ENCODE data around the gene CES2.

The CES2 gene

DNA sequence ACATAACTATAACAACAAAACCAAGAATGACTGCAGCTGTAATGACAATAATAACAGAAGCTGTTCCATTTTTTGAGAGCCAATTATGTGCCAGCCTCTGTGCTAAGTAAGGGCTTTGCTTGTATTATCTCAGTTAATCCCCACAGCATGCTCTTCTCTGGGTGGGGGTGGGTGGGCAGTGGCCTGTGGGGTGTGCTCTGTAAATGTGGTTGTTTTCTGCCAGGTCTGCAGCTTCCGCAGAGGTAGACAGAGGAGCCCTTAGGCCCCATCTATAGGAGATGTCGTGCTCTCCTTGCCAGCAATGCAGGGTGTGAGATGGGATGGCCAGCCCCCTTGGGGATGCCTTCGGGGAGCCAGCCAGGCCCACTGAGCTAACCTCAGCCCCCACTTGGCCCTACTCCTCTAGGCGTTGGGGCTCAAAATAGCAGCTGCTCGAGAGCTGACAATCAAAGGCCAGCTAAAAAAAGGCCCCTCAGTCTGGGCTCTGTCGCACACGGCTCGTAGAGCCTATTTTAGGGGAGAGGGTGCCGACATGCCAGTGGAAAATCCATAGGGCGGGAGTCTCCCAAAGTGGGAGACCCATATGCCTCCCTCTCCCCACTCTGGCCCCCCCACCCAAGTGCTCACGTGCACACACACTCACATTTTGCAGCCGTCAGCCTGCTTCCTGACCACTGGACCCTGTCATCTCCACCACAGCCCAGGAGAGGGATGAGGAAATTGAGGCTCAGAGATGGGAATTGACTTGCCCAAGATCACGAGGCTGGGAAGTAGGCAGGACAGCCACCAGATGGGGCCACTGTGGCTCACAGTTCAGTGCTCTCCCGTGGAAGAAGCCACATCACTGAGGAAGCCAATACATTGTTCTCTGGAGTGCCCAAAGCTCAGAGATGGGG is 32.4 kb upstream of the CES2 start:
- no peak for DNase-seq

DNA sequence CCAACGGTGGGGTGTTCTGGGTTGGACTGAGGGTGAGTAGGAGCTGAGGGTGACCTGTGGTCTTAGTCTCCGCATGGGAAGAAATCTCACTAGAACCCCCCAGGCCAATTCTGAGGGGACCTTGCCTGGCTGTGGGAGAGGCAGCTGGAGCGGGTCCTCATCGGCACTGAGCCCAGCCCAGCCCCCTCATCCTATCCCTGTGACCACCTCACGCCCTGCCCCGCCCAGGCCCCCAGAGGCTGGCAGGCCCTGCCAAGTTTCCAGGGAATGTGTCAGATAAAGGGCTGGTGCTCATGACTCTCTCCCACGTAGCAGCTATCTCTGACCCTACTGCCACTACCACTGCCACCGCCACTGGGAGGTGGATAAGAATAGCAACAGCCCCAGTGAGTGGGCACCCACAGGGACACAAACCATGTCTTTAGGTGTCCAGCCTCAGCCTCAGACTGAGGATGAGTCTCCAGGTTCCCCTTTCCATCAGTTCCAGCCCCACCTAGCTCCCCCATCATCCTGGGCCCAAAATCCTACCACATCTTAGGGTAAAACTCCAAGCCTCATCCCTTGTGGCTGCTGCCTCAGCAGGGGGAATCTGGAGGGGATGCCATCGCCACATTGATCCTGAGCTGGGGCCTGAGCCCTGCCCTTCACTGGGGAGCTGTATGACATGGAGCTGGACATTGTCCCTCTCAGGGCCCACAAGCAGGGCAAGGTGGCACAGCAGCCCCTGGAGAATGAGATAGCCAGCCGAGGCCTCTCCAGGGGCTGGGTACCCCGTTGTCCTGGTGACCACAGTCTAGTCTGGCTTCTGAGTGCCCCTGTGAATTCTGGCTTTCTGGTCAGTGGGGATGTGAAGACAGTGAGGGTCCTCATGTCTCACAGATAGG is 31.5 kb upstream of the CES2 start:
- no peak for DNase-seq

DNA sequence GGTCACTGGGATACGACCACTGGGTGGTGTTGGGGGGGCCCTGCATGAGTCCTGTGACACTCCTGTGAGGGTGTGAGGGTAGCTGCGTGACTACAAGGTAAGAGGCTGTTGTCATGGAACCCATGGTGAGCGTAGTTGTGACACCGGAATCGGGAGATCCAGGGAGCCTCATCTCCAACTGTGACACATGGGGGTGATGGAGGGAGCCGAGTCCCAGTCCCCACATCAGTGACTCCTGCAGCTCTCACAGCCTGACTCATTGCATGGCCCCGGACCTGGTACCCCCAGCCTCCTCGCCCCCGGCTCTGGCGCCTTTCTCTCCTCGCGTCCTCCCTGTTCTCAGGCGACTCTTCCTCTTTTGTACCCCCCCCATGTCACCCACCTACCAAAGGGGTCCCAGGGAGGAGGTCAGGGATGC is 30.9 kb upstream of the CES2 start:
- no peak for DNase-seq

DNA sequence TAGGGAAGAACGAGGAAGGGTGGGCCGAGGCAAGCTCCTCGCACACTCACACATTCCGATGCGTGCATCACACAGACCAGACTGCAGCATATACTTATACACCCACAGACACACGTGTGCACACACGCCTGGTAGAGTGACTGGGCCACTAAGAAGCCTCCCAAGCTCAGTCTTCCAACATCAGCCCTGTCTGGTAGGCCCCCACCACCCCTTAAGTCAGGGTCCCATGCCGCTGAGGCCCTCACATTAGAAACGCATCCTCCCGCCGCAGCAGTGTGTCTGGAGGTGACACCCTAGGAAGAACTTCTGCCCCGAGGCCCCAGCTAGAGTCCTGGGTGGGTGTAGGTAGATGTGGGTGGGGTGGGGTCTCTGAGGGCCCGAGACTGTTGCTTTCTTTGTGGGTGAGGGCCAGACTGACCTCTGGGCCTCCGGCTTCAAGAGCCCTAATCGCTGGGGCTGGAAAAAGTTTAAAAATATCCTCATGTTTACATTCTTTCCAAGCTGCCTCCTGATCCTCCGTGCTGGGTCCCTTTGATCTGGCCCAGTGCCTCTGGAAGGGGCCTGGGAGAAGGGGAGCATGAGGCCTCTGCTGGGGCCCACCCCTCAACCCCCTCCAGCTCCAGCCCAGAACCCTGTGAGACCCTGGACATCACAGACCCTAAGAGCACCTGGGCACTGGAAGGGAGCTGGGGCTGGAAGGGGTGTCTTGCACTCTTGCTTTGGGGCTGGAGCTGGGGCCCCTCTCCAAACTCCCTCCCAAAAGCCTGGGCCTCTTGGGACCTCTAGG is 30.3 kb upstream of the CES2 start:
- no peak for DNase-seq

DNA sequence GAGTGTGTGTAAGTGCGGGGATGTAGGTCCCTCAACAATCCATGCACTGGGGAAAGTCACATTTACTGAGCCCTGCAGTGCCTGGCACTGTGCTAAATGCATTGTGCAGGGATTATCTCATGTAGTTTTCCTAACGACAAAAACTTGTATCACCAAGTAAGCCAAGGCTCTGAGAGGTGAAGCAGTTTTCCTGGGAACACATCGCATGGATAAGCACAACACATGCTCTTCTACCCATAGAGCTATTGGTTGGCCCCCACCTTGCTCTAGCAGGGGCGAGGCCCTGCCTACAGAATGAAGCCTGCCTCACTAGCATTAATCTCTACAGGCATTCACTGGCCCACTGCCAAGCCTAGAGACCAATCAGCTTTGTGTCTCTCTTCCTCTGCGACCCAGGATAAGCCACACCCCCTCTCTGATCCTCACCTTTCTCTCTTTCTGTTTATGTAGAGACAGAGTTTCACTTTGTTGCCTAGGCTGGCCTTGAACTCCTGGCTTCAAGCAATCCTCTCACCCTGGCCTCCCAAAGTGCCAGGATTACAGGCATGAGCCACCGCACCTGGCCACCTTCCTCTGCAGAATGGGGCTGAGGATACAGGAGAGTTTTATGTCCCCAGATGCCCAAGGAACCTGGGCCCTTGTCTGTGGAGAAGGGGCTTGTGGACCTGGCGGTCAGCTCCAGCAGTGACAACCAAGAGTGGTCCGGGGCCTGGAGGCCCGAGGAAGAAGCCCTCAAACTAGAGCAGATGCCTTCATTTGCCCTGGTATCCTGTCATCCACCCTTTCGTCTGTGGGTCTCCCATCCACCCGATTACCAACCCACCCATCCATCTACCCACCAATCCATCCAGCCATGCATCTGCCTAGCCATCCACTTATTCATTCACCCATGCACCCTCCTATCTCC is 29.4 kb upstream of the CES2 start:
- DNase-seq, result peak; percentile 4

DNA sequence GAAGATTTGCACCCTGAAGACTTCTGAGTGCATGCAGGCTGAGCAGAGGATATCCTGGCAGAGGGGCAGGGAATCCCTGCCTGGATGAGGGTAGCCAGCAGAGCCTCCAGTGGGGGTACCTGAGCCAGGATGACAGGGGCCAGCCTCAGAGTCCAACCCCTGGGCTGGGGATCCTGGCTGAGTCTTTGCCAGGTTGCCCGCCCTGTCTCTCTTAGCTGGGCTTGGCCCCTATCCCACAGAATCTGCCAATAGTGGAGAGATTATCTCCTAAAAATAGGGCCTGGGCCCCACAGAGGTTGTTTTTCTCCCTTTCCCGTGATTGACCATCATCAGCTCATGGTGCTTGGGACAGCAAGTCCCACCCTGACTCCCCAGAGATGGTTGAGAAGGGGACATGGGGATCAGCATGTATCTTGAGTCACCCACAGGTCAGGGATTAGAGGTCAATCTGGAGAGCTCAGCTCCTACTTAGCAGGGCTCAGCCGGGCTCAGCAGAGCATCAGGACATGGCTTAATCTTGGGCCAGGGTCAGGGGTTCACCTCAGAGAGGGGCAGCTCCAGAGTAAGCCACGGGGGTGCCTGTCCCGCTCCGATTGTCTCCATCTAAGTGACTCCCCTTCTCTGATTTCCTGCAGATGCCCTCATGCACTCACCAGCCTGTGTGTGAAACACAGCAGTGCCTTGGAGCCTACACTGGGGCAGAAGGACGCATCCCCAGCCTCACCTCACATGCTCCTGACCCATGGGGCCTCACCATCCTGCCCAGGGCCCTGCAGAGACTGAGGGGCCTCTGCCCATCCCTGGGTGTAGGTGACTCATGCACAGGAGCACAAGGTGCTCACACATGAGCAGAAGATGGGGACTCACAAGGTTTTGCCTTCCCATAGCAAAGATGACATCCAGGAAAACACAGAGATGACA is 28.1 kb upstream of the CES2 start:
- DNase-seq, result no peak

DNA sequence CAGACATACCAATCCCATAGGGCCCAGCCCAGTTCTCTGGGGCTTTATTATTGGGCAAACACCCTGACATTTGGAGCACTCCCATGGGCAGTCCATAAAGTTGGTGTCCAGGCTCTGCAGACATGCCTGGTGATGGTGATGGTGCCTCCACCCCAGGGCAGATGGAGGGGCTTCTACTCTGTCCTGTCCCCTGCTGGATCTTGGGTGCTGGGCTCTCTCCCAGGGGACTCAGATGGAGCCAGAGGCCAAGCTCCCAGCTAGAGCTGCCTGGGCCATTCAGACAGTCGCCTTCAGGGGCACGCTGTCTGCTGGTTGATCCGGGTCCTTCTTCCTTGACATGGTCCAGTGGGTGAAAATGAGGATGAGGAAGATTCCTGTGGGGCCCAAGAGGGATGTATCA is 27.2 kb upstream of the CES2 start:
- no peak for DNase-seq

DNA sequence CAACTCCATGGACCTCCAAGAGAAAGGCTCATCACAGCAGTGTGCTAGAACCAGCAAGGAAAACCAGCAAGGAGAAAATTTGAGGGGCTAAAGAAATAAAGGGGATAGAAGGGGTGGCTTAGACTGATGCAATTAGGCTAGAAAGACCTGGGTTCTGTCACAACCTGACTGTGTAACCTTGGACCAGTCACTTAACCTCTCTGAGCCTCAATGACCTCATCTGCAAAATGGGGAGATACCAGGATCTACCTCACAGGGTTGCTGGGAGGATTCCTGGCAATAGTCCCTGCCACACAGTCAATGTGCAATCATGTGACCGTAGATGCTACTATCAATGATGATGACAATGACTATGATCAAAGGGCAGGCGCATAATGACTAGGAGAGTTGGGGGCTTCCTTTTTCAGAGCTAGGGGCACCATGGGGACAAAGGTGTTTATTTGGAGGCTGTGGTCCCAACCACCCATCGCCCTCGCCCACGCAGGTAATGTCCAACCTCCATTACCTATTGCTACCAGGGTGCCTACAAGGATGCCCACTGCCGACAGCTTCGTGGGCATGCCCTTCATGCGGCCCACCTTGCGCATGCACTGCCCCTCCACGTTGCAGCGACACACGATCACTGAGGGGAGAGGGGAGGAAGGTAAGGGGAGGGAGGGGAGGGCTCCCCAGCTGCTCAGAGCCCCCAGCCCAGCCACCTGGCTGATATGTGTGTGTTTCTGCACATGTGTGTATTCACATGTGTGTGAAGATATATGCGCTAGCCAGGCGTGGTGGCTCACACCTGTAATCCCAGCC is 26.4 kb upstream of the CES2 start:
- no peak for DNase-seq

DNA sequence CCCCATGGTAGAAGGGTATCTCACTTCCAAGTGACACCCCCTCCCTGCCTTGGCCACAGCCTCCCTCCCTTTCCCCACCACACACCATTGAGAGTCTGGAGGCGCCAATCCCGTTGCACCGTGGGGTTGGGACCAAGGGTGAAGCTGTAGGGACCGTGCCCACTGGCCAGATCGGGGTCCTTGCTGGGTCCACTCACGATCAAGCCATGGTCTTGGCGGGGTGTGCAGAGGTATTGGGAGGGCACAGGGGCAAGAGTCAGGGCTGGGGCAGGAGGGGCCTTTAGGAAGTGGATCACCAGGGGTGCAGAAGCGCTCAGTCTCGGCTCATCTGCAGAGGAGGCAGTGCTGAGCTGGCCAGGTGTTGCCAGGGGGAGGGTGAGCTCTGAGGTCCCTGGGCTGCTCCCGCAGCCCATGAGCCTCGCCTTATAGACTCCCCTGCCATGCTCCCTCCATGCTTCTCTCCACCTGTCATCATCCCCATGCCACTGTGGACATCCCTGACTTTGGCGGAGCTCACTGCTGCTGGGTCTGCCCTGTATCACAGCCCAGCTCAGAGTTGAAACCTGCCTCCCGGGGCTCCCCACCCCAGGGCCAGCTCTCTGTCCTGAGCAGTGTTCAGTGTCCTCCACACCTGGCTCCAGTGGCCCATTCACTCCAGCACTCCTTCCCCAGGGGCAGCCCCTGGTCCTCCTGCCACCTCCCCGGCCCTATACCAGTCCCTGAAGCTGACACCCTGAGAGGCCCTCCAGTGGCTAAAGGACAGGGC is 25.0 kb upstream of the CES2 start:
- no peak for DNase-seq

DNA sequence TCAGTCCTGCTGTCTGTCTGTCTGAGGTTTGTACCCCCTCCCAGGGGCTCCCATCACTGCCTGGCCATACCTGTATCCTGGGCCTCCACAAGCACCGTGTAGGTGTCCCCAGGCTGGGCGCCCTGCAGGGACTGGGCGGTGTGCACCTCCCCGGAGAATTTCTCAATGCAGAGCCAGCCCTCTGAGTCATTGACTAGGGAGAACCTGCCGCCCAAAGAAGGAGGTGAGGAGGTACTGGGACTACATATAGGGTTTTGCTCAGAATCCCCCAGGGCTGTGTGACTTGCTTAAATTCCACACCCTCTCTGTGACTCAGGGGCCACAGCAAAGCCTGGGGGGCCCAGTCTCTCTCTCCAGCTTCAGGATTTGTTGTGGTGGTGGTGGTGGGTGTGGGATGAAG is 24.2 kb upstream of the CES2 start:
- DNase-seq, result no peak

DNA sequence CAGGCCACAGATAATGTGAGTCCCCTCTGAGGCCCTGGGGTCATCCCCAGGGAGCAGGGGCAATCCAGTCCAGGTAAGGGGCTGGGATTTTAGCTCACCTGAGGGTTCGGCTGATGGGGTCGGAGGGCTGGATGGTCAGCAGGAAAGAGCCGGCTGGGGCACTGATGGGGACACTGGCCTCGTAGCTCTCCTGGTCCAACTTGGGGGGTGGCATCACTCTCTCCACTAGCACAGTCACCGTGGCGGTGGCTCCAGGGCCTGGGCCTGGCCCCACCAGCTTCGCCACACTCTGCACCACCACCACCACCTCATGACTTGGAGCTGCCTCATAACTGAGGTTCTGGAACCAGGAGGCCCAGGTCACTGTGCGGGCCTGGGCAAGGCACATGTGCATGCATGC is 23.5 kb upstream of the CES2 start:
- no peak for DNase-seq

DNA sequence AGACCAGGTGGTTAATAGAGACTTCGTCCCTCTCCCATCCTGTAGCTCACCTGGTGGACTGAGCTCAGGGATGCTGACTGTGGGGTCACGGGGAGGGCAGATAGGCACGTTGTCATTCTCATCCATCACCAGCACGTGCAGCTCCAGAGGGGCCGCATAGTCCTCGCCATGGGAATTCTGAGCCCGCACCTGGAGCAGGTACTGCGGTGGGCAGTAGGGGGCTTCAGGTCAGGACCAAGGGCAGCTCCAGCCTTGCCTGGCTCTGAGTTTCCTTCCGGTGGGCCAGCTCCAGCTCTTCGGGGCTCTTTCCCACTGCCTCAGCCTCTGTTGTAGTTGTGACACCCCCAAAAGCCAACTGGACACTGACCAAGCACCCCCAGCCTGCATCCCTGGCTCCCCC is 22.2 kb upstream of the CES2 start:
- DNase-seq, result no peak

DNA sequence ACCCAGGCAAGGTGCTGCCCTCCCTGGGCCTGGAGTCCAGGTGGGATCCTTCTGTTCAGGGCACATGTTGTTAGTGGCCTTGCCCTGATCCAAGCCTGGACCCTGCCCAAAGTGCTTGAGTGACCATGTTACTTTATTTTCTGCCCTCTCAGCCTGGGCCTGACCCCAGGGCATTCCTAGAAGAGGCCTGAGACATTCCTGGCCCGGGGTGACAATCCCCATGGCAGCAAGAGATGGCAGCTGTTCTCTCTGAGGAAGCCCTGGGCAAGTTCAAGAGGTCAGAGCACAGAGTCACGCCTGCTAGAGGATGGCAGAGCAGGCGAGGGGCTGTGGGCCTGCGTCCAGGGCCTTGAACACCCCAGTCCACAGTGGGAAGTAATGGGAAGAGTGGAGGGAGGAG is 21.6 kb upstream of the CES2 start:
- DNase-seq, result no peak

DNA sequence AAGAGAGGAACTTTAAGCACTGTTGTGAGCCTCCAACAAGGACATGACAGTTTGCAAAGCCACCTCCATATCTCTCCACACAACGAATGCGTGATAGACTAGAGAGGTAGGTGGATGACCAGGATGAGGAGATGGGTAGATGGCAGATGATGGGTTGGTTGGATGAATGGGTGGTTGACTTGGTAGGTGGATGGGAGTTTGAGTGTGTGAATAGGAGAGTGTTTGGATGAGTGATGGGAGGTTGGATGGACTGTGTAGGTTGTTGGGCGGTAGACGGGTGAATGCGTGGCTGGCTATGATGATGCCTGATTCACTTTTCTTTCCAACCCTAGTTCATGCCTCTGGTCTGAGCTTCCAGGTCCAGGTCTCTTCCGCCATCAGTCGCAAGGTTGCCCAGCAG is 20.8 kb upstream of the CES2 start:
- no peak for DNase-seq

DNA sequence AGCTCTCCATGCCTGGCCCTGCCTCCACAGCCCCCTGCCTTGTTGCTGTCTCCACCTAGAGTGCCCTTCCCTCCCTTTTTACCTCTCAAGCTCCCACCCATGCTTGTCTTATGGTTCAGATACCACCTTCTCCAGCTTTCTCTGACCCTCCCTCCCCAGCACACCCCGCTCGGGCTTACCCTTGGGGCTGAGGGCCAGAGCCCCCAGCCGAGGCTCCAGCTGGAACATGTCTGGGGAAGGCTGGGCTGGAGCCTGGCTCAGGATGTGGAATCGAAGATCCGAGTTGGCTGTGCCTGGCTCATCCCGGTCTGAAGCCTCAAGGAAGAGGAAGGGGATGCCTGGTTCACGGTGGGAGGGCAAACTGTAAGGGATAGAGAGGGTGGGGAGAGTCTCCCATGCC is 20.3 kb upstream of the CES2 start:
- DNase-seq, result no peak

DNA sequence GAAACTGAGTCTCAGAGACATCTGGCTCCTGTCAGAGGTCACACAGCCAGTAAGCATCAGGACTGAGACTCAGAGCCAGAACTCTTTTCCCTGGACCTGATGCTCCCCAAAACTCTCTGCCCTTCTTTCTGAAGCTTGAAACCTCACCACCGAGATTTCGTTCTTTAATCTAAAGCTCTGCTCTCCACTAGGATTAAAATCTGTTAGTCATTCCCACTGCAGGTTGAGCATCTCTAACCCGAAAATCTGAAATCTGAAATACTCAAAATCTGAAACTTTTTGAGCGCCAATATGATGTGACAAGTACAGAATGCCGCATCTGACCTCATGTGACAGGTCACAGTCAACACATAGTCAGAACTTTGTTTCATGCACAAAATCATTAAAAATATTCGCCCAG is 18.8 kb upstream of the CES2 start:
- no peak for DNase-seq

DNA sequence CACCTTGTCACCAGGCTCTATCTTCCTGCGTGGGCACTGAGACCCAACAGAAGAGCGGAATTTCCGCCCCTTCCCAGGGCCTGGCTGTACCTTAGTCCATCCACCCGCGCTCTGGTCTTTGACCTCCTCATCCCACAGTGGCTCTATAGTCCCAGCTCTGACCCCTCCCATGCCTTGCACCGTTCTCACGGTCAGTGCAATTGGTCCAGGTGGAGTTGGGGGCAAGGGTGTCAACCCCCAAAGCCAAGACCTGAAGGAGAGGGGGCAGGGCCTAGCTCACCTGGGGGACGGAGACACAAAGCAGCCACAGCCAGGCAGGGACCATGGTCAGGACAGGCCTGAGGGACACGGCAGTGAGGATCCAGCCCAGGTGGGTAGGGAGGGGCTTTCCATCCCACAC is 17.6 kb upstream of the CES2 start:
- no peak for DNase-seq

DNA sequence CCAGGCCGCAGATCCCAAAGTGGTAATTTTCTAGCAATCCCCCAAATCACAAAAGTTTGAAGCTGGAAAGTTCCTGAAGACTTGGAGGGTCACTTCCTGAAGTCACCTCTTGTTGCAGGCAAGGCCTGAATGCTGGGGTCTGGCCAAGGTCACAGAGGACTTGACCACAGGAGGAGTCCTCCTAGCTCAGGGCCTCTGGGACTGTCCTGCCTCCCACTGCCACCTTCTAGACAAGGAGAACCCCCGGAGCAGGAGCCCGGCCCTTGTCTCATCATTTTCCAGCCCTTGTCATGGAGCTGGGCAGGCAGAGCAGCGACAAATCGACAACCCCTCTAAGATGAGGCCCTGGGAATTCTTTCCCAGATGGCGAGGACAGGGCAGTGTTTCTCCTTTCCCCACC is 17.0 kb upstream of the CES2 start:
- DNase-seq, result no peak

DNA sequence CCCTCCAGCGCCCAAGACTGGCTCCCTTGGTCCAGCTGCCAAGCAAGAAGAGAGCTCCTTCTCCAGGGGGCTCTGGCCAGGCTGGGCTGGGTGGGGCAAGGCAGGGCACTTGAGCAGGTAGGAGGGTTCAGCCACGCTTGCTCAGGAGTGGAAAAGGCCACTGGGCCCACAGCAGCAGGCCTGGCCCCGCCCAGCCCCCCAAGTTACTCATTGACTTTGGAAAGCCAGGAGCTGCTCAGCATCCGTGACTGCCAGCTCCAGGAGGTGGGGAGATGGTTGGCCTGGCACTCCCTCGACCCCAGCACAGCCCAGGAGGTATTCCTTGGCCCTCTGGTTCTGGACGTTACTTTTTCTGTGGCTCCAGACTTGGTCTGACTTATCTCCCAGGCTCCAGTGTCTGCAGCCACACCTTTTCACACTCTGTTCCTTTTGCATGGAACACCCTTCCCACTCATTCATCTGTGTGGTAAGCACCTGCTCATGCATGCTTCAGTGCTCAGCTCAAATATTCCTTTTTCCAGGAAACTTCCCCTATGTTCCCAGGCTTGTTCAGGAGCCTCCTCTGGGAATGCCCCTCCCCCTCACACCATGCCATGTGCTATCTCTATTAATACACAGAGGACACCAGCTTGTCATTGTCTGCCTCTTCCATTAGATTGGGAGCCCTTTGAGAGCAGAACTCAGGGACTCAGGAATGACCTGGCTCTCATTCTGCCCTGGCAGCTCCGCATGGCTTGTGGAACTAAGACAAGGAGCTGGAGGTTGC is 16.3 kb upstream of the CES2 start, which contains the start of gene CDH16:
Gene CDH16, minus strand, starts transcription at position 83 of the 766 bp plus-strand sequence. CDS start 820 bp downstream, outside the sequence.
- DNase-seq, result no peak
